Astrocyte (in vitro differentiated cells and primary cell): Measurements from ENCODE around the gene UCP2.

Experiments used
- EZH2 ChIP-seq: IDR thresholded peaks from 2 replicates; pipeline ENCODE4 v1.6.1; 2012; ENCODE audit warnings: mild to moderate bottlenecking, low read length, inconsistent platforms; ENCODE audit not compliant: insufficient read depth
- TF ChIP-seq, protein P1 (sequence below): IDR thresholded peaks from 2 replicates; pipeline ENCODE4 v1.5.1; 2011; ENCODE audit warnings: low read depth, mild to moderate bottlenecking, inconsistent platforms, low read length, moderate library complexity; ENCODE audit not compliant: insufficient read depth

GRCh38 chr11:74030723-74031676 is 48.4 kb upstream of the UCP2 start:
- TF ChIP-seq, protein P1, sequence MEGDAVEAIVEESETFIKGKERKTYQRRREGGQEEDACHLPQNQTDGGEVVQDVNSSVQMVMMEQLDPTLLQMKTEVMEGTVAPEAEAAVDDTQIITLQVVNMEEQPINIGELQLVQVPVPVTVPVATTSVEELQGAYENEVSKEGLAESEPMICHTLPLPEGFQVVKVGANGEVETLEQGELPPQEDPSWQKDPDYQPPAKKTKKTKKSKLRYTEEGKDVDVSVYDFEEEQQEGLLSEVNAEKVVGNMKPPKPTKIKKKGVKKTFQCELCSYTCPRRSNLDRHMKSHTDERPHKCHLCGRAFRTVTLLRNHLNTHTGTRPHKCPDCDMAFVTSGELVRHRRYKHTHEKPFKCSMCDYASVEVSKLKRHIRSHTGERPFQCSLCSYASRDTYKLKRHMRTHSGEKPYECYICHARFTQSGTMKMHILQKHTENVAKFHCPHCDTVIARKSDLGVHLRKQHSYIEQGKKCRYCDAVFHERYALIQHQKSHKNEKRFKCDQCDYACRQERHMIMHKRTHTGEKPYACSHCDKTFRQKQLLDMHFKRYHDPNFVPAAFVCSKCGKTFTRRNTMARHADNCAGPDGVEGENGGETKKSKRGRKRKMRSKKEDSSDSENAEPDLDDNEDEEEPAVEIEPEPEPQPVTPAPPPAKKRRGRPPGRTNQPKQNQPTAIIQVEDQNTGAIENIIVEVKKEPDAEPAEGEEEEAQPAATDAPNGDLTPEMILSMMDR: no peak
- TF ChIP-seq EZH2: no peak
